IgD-negative memory B cell (primary cell): ENCODE data around the gene PMM1. TPM values are rescaled to one million over a fixed set of nuclear protein-coding genes. Genes with fewer than 3 reads are reported as not detected.
"Not testable (repeated sequence)": the region's sequence is repeated elsewhere in the genome, so short reads cannot be mapped to it uniquely, and the experiment has no call there.

Source experiments
- H3K27ac Mint-ChIP-seq, 3 donors: one replicate each; pipeline ENCODE4 v1.8.0; 2020 to 2022; ENCODE audit warnings: mild to moderate bottlenecking in 3 of 3, mixed read lengths in 3 of 3, moderate library complexity in 1 of 3
- H3K27me3 Mint-ChIP-seq: one replicate; pipeline ENCODE4 v1.8.0; 2021; ENCODE audit warnings: mixed read lengths
- H3K36me3 Mint-ChIP-seq: one replicate; pipeline ENCODE4 v1.8.0; 2020; ENCODE audit warnings: mild to moderate bottlenecking, mixed read lengths
- H3K4me1 Mint-ChIP-seq, 3 donors: one replicate each; pipeline ENCODE4 v1.8.0; 2020 to 2022; ENCODE audit warnings: mixed read lengths in 3 of 3, mild to moderate bottlenecking in 1 of 3
- H3K4me3 Mint-ChIP-seq, 4 donors: one replicate each; pipeline ENCODE4 v1.8.0; 2020 to 2022; ENCODE audit warnings: mild to moderate bottlenecking in 4 of 4, mixed read lengths in 4 of 4, moderate library complexity in 3 of 4
- H3K9me3 Mint-ChIP-seq, 3 donors: one replicate each; pipeline ENCODE4 v1.8.0; 2020 to 2021; ENCODE audit warnings: mixed read lengths in 3 of 3, mild to moderate bottlenecking in 1 of 3
- polyA plus RNA-seq: library from polyadenylated mRNA; unstranded; fragments of 300-500 nt; fragmentation: Illumina TruSeq; gene quantifications from one replicate; pipeline ENCODE4 v1.2.3, GENCODE V29; 2021

The PMM1 gene
- polyA plus RNA-seq, 1 donor from 2014 or later: 21.8 TPM

DNA sequence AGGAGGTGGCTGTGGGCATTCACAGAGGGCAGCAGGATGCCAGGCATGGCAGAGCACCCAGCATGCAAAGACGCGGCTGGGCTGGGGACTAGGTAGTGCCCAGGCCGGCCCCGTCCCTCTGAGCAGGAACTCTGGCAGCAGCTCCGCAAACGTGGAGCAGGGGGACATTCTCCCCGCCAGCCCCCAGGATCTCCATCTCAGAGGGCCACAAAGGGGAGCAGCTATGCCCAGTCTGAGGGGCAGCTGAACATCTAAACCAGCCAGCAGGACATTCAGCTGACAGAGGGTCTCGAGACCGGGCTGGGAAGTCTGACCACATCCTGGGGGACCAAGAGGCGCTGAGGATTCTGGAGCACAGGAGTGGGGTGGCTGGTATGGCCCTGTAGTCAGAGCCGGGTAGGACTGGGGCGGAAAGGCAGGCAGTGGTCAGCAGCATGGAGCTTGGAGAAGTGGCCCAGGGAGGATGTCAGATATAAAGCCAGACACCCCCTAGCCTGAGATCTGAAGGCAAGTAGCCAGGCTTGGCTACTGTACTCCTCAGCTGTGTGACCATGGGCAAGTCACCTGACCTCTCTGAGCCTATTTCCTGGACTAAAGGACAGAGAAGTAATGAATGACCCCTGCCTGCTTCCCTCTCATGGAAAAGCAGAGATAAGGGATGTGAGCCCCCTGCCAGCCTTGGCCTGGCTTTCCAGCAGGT lies 10.2 kb downstream of the PMM1 start:
- H3K4me1 Mint-ChIP-seq: peaks cover 0 to 10% (median 0%) of the 10 kb centered on the region in 3 donors
- H3K9me3 Mint-ChIP-seq: no peaks in the 10 kb centered on the region
- peaks cover 4% of the 10 kb centered on the region for H3K36me3 Mint-ChIP-seq
- H3K27ac Mint-ChIP-seq: no peak overlapping the region
- no peaks in the 10 kb centered on the region for H3K27me3 Mint-ChIP-seq
- H3K4me3 Mint-ChIP-seq: no peak overlapping the region

DNA sequence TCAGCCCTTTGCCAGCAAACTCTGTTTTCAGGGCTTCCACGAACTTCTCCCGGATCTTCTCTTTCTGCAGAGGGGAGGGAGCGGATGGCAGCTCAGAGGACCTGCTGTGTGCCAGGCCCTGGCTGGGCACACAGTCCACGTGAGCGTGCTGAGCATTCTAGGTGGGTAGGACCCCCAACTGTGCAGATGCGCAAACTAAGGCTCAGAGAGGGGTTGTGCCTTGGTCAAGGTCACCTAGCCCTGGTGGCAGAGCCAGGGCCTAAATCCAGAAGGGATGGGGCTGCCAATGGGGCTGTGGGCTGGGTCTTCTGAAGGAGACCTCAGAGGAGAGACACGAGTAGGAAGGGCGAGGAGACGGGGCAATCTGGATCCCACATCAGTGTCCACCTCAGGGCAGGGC lies 10.8 kb downstream of the PMM1 start:
- Mint-ChIP-seq H3K9me3 (no peaks in the 10 kb centered on the region), H3K4me1 (peaks cover 0 to 10% (median 0%) of the 10 kb centered on the region in 3 donors), H3K27me3 (no peaks in the 10 kb centered on the region), H3K36me3 (peaks cover 4% of the 10 kb centered on the region), H3K27ac (no peak overlapping the region), H3K4me3 (no peak overlapping the region)

DNA sequence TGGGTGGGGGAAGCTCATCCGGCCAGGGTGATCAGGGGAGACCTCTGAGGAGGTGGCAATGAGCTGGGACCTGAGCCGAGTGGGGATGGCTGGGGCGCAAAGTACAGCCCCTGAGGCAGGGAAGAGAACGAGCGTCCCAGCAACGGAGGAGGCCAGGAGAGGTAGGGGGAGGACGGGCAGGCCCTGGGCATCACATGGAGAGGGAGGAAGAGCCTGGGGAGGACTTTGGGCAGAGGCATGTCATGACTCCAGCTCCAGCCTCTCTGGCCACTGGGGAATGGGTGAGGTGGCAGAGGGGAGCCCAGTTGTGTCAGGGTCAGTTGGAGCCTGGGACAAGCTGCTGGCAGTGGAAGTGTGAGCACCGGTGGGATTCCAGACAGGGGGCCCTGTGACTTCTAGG lies 11.5 kb downstream of the PMM1 start:
- H3K36me3 Mint-ChIP-seq: no peaks in the 10 kb centered on the region
- no peaks in the 10 kb centered on the region for H3K27me3 Mint-ChIP-seq
- H3K9me3 Mint-ChIP-seq: no peaks in the 10 kb centered on the region
- H3K27ac Mint-ChIP-seq: no peak overlapping the region
- H3K4me1 Mint-ChIP-seq: peaks cover 0 to 10% (median 0%) of the 10 kb centered on the region in 3 donors
- H3K4me3 Mint-ChIP-seq: no peak overlapping the region

DNA sequence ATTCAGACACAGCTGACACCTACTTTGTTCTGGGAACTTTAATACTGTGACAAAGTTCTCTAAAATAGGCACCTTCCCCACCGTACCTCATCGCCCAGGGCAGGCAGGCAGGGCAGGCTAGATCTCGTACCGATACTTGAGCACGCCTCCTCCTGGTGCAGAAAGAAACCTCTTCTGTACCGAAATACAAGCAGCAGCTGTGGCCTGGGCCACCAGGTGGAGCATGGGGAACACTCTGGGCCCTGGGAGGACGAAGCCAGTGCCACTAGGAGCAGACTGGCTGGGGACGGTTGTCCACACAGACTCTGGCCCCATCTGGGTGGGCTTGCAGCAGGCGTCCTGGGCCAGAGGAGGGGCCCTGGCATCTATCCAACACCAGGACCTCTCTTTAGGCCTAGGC lies 12.8 kb downstream of the PMM1 start:
- H3K36me3 Mint-ChIP-seq: no peaks in the 10 kb centered on the region
- no peaks in the 10 kb centered on the region for H3K9me3 Mint-ChIP-seq
- no peaks in the 10 kb centered on the region for H3K27me3 Mint-ChIP-seq
- no peak overlapping the region for H3K4me3 Mint-ChIP-seq
- H3K4me1 Mint-ChIP-seq: peaks cover 0 to 6% (median 0%) of the 10 kb centered on the region in 3 donors
- no peak overlapping the region for H3K27ac Mint-ChIP-seq

DNA sequence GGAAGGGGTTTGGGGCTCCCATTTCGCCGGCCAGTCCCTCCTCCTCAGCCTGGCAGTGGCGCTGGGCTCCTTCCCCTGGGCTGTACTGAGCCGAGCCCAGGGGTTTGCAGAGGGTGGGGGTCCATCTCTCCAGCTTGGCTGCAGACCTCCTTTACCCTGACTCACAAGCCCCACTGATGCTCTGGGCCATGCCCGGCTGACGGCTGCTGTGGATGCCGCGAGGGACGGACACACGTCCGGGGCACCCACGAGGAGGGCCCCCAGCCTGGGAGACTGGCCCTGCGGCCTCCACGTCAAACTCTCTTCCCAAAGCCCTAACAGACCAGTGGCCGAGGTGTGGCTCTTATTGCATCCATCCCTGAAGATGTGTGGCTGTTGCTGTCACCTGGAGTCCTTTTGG lies 14.1 kb downstream of the PMM1 start:
- H3K4me1 Mint-ChIP-seq: peaks cover 0 to 6% (median 0%) of the 10 kb centered on the region in 3 donors

DNA sequence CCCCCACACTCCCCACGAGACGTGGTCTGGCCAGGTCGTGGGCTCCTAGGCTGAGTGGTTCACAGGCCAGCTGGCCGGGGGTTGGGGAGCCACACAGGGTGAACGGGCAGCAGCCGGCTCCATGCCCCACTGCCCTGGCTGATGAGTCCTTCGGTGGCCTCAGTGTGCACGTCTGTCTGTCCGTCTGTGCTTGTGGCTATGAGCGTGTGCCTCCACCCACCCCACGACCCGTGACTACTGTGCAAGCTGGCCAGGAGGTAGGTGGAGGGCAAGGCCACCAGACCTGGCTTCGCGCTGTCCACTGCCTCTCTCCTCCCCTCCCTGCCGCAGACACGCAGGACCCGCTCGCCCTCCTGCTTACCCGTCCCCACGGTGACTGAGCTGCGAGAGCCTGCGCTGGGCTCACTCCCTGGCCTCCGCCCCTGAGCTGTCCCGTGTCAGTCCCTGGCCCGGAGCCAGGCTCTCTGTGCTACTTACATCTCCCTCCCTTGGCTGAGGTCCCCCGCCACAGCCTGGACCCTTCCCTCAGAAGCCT lies 14.7 kb downstream of the PMM1 start:
- no peaks in the 10 kb centered on the region for H3K9me3 Mint-ChIP-seq
- H3K4me1 Mint-ChIP-seq: peaks cover 0 to 1% (median 0%) of the 10 kb centered on the region in 3 donors
- no peak overlapping the region for H3K4me3 Mint-ChIP-seq
- no peak overlapping the region for H3K27ac Mint-ChIP-seq
- H3K27me3 Mint-ChIP-seq: no peaks in the 10 kb centered on the region
- no peaks in the 10 kb centered on the region for H3K36me3 Mint-ChIP-seq

More for the DNA sequence above, 14.1 kb downstream of the PMM1 start:
- Mint-ChIP-seq H3K36me3 (no peaks in the 10 kb centered on the region), H3K4me3 (no peak overlapping the region), H3K9me3 (no peaks in the 10 kb centered on the region), H3K27me3 (no peaks in the 10 kb centered on the region), H3K27ac (no peak overlapping the region)

DNA sequence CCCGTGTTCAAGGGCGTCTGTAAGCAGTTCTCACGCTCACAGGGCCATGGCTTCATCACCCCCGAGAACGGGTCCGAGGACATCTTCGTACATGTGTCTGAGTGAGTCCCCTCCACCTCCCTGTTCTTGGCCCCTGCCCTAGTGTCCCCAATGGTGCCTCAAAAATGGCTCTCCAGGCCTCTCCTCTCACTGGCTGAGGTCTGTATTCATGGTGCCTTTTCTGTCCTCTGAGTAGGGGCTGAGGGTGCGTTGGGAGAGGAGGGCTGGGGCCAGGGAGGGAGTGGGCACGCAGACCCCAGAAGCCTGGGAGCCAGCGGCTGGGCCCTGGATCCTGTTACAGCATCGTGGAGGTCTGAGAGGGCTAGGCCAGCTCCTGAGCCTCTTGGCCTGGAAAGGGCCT lies 16.0 kb downstream of the PMM1 start:
- Mint-ChIP-seq H3K4me1 (peaks cover 0 to 1% (median 0%) of the 10 kb centered on the region in 3 donors), H3K4me3 (no peak overlapping the region), H3K27ac (no peak overlapping the region), H3K27me3 (no peaks in the 10 kb centered on the region), H3K36me3 (no peaks in the 10 kb centered on the region), H3K9me3 (no peaks in the 10 kb centered on the region)

DNA sequence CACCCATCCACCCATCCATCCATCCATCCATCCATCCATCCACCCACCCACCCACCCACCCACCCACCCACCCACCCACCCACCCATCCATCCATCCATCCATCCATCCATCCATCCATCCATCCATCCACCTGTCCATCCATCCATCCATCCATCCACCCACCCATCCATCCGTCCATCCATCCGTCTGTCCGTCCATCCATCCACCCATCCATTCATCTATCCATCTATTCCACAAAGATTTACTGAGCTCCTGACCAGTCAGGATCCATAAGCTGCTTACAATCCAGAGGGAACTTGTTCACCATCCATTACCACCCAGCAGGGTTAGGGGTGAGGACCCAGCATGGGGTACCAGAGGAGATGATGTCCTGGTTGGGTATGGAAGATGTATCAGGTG lies 17.3 kb downstream of the PMM1 start:
- H3K4me3 Mint-ChIP-seq, H3K4me1 Mint-ChIP-seq, H3K9me3 Mint-ChIP-seq, H3K27ac Mint-ChIP-seq, H3K36me3 Mint-ChIP-seq, H3K27me3 Mint-ChIP-seq: not testable (repeated sequence)

DNA sequence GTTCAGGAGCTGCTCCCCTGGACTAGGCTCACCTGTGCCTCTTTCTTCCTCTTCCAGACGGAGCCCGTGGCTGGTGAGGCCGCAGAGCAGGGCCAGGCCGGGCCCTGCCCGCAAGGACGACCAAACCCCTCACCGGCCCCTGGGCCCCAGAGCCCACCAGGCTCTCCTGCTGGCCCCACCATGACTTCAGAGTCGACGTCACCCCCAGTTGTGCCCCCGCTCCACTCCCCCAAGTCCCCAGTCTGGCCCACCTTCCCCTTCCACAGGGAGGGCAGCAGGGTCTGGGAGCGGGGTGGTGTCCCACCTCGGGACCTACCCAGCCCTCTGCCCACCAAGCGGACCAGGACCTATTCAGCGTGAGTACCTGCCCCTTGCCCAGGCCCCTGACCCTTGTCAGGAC lies 17.9 kb downstream of the PMM1 start:
- Mint-ChIP-seq H3K36me3 (no peaks in the 10 kb centered on the region), H3K27ac (no peak overlapping the region), H3K9me3 (no peaks in the 10 kb centered on the region), H3K4me3 (no peak overlapping the region), H3K4me1 (peaks cover 0 to 1% (median 0%) of the 10 kb centered on the region in 3 donors), H3K27me3 (no peaks in the 10 kb centered on the region)

DNA sequence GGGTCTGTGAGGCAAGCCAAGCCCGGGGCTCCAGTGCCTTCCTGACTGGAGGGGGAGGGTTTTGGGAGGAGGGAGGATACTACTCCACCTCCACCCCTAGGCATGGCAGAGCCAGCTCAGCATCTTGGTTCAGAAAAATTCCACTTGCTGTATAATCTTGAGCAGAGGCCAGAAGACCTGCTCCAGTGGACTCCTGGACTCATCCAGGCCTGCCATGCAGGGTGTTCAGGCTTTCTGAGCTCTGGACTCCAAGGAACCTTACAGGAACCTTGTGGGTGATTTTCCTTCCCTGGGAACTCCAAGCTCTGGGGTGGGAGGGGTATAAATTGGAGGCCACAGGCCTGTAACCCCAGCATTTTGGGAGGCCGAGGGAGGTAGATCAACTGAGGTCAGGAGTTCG lies 19.4 kb downstream of the PMM1 start:
- Mint-ChIP-seq H3K4me1 (peaks cover 0 to 1% (median 0%) of the 10 kb centered on the region in 3 donors), H3K9me3 (no peaks in the 10 kb centered on the region), H3K4me3 (no peak overlapping the region), H3K36me3 (no peaks in the 10 kb centered on the region), H3K27me3 (no peaks in the 10 kb centered on the region), H3K27ac (no peak overlapping the region)

DNA sequence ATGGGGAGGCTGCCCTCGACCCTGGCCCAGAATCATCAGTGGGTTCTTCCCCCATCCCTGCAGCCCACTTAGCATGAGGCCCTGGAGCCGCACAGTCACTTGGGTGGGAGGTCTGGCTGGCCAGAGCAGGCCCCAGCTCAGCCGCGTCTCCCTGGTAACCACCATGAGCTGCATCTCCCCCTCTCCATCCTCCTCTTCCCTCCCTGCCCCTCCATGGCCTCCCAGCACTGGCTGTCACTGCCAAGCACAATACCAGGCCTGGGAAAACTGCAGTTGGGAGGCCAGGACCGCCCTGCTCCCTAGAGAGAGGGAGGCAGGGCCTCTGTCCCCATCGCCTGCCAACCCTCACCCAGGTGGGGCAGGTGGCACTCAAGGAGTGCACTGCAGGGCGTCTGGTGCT lies 20.8 kb downstream of the PMM1 start:
- H3K36me3 Mint-ChIP-seq: no peaks in the 10 kb centered on the region
- no peaks in the 10 kb centered on the region for H3K9me3 Mint-ChIP-seq
- no peak overlapping the region for H3K27ac Mint-ChIP-seq
- peaks cover 0 to 1% (median 0%) of the 10 kb centered on the region in 3 donors for H3K4me1 Mint-ChIP-seq
- no peak overlapping the region for H3K4me3 Mint-ChIP-seq
- peaks cover 1% of the 10 kb centered on the region for H3K27me3 Mint-ChIP-seq

DNA sequence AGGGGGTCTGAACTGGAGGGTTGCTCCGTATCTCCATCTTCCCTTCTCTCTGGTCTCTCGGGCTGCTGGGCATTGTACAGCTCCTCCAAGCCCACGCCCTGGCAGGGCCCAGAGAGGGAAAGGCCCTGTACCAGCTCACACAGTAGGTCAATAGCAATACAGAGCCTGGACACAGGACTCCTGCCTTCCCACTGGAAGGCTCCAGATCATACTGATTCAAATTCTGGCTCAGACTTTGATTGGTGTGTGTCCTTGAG lies 22.2 kb downstream of the PMM1 start:
- no peaks in the 10 kb centered on the region for H3K36me3 Mint-ChIP-seq
- peaks cover 1% of the 10 kb centered on the region for H3K27me3 Mint-ChIP-seq
- H3K4me3 Mint-ChIP-seq: no peak overlapping the region
- no peaks in the 10 kb centered on the region for H3K9me3 Mint-ChIP-seq
- H3K27ac Mint-ChIP-seq: no peak overlapping the region
- peaks cover 0 to under 1% (median 0%) of the 10 kb centered on the region in 3 donors for H3K4me1 Mint-ChIP-seq

DNA sequence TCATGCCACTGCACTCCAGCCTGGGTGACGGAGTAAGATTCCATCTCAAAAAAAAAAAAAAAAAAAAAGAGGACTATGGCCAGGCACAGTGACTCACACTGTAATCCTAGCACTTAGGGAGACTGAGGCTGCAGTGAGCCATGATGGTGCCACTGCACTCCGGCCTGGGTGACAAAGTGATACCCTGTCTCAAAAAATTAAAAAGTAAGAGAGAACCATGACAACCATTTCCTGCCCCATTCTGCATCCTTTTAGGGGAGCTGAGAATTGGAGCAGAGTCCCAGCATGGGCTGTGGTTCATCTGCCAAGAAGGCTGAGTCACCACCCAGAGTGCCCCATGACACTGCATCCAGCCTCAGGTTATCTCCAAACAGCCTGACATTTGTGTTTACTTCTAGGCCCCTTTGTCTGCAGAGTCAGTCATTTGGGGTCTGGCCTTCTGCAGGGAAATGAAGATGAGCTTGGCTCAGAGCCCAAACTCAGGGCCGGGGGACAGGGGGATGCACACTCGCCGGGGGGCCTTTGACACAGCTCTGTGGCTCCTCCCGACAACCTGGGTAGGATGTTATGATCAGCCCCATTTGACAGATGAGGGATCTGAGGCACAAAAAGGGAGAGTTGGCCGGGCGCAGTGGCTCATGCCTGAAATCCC lies 24.1 kb downstream of the PMM1 start:
- H3K27ac Mint-ChIP-seq: no peak overlapping the region

DNA sequence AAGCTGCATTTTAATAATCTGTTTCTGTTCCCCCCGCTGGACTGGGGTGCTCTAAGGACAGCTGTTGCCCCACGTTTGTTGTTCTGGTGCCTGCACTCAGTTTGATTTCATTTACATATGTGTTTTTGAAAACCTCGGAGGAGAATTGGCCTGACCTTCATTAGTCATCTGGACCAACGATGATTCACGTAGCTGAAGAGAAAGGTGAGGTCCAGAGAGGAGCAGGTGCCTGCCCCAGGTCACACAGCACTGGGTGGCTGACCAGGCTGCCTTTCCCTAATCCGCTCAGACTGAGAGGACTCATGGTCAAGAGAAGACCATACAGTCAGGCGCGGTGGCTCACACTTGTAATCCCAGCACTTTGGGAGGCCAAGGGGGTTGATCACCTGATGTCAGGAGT lies 25.1 kb downstream of the PMM1 start:
- Mint-ChIP-seq H3K27me3 (peaks cover 7% of the 10 kb centered on the region), H3K36me3 (no peaks in the 10 kb centered on the region), H3K4me3 (no peak overlapping the region), H3K9me3 (no peaks in the 10 kb centered on the region), H3K4me1 (no peaks in the 10 kb centered on the region), H3K27ac (no peak overlapping the region)

More for the DNA sequence above, 24.1 kb downstream of the PMM1 start:
- Mint-ChIP-seq H3K27me3 (peaks cover 7% of the 10 kb centered on the region), H3K36me3 (no peaks in the 10 kb centered on the region), H3K4me3 (no peak overlapping the region), H3K4me1 (no peaks in the 10 kb centered on the region), H3K9me3 (no peaks in the 10 kb centered on the region)

DNA sequence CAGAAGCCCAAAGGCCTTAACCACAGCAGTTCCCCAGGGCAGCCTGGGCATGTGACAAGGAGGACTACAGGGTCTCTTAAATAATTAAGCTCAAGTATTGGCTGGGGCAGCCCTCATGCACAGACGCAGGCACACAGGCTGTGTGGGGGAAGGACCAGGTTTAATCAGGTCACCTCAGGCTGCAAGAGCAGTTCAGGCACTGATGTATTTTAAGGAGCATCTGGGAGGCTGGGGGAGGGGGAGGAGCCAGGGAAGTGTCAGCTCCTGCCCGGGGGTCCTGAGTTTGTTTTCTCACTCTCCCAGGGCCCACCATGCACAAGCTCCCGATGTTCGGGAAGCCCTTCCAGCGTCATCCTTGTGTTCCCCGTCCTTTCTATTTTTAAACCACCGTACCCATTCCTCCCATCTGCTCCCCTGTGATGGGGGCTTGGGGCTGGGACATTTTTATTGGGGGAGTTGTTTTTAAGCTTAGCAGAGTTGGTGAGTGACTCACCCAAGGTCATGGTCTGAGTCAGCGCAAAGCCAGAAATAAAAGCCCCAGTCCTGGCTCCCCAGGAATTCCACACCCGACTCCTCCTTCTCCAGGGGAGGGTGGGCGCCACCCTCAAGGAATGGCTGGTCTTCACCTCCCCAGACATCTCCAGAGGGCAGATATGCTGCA lies 26.5 kb downstream of the PMM1 start:
- no peak overlapping the region for H3K4me3 Mint-ChIP-seq
- peak overlapping the region in 1 of 3 donors; percentile 74 for H3K27ac Mint-ChIP-seq
- H3K27me3 Mint-ChIP-seq: peaks cover 10% of the 10 kb centered on the region
- no peaks in the 10 kb centered on the region for H3K36me3 Mint-ChIP-seq
- H3K9me3 Mint-ChIP-seq: no peaks in the 10 kb centered on the region
- no peaks in the 10 kb centered on the region for H3K4me1 Mint-ChIP-seq
